GF-D8 (cell line): Measurements from ENCODE around the gene CORO6.

Experiments
- DNase-seq: peaks from one replicate; lab custom pipeline; 2025; lab: John Stamatoyannopoulos, UW

The CORO6 gene

DNA sequence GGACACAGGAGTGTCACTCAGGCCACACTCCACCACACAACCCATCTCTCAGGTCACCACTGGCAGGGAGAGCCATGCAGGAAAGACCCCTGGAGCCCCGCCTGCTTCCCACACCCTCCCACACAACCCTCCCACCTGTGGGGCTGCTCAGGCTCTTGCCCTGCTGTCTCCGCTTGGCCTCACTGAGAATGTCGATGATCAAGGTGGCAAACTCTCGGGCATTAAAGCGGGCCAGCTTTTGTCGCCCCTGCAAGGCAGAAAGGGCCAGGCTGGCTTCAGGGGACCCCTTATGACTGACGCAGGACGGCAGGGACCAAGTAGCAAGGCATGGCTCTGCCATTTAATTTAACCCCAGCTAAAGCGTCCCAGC is 45.7 kb downstream of the CORO6 start:
- no peak for DNase-seq

DNA sequence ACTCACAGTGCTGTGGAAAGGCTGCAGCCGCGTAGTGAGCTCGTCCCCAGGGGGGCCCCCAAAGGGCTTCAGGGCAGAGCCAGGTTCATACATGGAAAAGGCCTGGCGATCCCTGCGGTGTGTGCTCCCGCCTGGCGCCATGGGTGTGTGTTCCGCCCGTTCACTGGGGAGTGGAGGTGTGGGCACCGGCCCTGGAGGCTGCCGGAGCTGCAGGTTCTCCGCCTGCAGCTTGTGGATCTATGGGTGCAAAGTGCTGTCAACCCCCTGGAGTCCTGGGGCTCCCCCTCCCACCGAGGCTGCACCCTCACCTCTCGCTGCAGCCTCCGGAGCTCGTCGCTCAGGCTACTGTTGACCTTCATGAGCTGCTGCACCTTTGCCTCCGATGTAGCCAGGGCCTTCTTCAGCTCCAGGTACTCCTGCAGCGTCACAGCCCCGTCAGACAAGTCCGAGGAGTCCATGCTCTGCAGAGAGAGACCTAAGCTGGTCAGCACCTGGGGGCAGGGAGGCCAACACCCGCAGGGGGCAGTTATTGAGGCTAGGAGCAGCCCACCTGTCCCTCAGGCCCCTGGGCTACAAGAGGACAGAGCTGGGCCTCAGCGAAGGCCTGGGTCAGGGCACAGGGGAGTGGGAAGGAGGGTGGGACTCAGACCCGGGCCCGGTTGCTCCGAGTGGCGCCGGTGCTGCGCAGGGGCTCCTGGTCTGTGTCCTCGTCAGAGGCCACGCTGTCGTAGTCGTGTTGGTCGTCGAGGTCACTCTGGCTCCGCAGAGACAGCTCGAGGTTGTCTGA is 46.3 kb downstream of the CORO6 start:
- no peak for DNase-seq

DNA sequence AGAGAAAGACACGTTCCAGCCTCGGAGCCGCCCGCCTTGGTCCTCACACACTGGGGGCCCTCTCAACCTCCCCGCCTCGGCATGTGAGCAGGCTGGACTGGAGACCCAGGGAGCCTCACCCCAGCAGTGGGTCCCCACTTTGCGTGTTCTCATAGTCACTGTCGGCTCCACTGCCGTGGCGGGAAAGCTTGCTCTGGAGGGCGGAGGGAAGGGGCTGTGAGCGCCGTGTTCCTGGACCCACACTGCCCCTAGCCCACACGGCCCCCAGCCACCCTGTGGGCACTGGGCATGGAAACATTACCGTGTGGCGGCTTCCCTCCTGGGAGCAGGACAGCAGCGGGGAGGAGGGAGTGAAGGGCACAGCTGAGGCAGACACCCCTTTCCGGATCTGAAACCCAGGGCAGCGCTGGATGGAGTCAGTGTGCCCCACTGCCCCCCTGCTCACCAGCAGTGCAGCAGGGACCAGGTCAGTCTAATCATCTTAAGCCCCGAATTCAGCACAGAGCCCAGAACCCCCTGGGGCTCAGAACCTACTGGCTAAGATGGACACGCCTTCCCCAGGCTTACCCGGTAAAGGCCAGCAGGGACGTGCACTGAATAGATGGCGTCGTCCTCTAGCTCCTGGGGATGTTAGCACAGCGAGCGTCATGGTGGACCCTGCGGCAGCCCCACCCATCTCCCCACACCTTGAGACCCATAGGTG is 47.0 kb downstream of the CORO6 start:
- no peak for DNase-seq

DNA sequence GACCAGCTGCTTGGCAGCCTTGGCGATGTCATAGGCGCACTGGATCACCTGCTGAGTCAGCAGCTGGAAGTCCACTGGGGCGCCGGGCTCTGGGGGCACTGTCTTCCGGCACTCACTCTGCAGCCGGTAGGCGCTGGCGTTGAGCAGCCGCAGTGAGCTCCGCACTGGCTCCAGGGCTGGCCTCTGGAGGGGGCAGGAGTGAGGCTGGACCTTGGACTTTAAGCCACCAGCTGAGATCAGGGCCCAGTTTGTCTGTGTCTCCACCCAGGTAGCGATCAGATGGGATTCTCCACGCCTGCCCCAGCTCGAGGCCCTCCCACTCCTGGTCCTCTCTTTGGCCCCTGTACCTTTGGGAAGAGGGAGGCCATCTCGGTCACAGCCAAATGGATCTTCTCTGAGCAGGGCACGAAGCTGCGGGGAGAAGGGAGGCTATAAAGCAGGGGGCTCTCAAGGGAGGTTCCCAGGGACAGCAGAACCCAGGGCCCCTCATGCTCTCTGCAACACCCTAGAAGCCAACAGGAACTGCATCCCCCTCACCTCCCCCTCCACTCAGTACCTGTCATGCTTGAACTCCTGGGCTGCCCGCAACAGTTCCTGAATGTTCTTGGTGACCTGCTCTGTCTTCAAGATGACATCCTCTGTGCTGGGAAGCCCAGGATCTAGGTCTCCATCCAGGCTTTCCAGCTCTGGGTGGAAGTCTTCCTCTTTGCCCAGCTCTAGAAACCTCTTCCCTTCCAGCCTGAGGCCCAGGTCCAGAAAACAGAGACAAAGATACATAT is 47.8 kb downstream of the CORO6 start:
- DNase-seq: no peak

DNA sequence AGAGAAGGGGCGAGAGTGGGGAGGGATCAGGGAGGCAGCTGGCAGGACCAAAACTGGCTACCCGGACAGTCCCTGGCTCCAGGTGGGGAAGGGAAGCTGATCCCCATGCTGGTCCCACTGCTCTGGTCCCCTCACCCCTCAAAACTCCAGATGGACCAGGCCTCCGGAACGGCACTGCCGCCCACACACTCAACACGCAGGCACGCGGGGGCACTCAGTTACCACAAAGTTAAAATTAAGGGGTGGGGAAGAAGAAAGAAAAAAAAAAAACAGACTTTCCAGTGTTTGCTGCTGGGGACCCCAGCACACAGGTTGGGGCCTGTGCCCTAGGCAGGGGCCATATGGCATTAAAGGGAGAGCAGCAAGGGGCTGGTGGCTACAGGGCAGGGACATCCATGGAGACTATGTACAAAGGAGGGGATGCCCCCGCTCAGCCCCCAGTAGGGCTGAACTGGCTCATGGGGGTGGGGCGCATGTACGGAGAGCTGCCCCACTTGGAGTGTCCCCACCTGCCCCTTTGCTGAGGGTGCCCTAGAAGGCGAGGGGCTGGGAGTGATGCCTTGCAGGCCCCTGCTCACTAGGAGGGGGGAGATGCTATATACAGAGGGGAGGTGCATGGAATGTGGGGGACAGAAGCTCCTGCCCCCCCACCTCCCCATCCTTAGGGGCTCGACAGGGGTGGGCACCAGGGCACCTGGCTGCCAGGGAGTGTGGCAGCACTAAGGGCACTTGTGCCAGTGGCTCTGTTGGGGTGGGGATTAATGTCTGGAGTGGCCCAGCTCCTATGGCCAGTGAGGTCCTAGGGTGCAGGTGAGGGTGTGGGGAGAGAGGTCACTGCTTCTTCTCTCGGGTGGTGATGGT is 48.6 kb downstream of the CORO6 start:
- DNase-seq: no peak

DNA sequence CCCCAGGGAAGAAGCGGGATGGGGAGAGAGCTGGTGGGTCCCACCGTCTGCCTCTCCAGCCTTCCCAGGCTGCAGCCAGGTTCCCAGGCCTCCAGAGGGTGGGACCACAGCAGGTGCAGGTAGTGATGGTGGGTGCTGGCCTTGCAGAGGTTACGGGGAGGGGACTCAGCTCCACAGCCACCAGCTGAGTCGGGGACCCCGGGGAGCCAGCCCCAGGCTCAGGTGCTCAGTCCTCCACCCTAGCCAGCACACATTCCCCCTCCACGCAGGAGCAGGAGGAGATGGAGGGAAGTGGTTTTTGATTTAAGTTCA is 49.2 kb downstream of the CORO6 start:
- DNase-seq: no peak

DNA sequence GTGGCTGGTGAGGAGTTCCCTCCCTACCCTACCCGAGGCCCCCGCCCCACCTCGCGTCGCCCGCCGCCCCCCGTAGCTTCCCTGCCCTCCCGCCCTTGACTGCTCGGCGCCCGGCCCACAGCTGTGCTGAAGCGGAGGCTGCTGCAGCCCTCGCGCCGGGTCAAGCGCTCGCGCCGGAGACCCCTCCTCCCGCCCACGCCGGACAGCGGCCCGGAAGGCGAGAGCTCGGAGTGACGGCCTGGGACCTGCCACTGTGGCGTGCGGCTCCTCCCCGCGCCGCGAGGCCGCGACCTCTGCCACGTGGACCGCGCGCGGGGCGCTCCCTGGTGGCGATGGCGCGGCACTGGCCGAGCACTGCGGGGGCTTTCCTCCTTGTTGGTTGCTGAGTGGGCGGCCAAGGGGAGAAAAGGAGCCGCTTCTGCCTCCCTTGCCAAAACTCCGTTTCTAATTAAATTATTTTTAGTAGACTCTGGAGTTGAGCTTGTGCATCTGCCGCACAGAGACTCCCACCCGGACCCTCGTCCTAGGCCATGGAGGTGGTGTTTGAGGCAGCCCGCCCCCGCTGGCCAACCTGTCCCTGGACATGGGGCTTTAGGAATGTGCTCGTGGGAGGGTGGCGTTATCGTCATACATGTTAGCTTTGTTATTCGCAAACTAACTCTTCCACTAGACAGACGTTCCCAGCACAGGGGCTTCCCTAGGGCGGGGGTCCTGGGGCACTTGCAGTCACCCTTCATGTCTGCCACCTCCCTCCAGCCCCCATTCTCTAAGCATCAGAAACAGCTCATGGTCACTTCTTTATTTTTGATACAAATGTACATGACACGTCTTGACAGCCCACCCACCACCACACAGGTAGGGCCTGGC is 49.8 kb downstream of the CORO6 start:
- DNase-seq: no peak

DNA sequence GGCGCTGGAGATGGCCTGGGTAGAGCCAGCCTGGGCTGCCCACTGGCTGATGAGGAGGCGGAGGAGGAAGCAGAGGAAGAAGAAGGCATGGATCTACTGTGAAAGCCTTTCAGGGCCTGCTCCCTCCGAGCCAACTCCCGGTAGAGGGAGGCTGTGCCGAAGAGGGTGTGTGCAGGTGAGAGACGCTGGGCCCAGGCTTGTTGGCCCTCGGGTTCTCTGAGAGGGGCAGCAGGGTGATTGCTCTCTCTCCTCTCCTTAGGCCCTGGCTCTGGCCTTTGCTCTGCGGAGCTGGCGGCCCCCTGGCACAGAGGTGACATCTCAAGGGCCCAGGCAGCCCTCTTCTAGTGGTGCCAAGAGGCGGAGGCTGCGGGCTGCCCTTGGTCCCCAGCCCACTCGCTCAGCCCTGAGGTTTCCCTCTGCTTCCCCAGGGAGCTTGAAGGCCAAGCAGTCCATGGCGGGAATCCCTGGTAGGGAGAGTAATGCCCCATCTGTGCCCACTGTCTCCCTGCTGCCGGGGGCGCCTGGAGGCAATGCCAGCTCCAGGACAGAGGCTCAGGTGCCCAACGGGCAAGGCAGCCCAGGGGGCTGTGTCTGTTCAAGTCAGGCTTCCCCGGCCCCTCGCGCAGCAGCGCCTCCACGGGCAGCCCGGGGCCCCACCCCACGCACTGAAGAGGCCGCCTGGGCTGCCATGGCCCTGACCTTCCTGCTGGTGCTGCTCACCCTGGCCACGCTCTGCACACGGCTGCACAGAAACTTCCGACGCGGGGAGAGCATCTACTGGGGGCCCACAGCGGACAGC is 50.6 kb downstream of the CORO6 start:
- no peak for DNase-seq

DNA sequence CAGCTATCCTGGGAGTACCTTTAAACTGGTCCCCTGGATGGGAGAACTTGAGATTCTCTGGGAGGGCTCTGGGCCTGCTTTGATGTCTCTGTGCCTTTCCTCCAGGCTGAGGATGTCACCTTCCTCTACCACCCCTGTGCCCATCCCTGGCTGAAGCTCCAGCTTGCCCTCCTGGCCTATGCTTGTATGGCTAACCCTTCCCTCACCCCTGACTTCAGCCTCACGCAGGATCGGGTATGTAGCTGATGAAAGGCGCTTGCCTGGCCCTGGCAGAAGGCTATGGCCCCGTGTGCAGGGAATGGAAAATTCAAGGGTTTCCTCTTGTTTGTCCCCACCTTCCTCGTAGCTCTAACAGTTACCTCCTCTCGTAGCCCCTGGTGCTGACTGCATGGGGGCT is 51.2 kb downstream of the CORO6 start:
- no peak for DNase-seq

DNA sequence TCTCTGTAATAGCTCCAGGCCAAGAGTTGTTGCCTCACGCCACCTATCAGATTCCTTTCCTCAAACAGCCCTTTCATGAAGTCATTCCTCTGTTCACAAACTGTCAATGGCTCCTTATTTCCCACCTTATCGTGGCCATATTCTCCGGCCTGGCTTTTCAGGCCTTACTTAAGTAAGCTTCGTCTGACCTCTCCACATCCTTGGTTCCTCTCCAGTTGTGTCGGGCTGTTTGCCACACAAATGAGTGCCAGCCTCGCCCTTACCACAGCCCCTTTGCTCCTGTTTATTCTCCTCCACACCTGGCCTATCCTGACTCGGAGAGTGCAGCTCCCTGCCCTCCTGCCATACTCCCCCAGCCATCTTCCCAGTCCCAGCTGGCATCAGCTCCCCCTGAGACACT is 52.2 kb downstream of the CORO6 start:
- no peak for DNase-seq

DNA sequence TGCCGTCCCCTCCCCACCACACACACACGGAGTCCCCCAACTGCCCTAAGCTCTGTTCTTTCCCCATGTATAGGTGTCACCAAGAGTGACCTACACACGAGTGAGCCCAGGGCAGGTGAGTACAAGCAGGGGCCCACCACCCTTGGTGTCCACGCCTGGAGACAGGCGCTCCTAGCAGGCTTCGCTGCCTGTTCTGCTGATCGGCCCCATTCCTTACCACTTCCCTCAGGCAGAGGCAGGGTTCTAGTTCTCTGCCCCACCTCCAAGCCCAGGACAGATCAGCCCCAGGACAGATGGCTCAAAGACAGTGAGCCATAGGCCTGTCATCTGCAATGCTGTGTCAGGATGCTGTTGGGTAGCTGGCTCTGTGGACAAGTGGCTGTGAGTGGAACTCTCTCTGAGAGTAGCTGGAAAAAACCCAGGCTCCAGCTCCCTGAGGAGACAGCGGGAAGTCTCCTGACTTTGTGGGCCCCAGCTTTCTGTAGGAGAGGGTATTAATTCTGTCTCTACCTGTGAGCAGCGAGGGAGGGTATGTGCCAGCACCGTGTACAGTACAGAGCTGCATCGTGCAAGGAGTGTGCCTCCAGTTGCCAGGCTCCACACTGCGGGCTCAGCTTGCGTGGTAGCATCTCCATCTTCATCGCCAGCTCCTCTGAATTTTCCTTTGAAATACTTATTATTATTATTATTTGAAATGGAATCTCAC is 53.3 kb downstream of the CORO6 start:
- no peak for DNase-seq

DNA sequence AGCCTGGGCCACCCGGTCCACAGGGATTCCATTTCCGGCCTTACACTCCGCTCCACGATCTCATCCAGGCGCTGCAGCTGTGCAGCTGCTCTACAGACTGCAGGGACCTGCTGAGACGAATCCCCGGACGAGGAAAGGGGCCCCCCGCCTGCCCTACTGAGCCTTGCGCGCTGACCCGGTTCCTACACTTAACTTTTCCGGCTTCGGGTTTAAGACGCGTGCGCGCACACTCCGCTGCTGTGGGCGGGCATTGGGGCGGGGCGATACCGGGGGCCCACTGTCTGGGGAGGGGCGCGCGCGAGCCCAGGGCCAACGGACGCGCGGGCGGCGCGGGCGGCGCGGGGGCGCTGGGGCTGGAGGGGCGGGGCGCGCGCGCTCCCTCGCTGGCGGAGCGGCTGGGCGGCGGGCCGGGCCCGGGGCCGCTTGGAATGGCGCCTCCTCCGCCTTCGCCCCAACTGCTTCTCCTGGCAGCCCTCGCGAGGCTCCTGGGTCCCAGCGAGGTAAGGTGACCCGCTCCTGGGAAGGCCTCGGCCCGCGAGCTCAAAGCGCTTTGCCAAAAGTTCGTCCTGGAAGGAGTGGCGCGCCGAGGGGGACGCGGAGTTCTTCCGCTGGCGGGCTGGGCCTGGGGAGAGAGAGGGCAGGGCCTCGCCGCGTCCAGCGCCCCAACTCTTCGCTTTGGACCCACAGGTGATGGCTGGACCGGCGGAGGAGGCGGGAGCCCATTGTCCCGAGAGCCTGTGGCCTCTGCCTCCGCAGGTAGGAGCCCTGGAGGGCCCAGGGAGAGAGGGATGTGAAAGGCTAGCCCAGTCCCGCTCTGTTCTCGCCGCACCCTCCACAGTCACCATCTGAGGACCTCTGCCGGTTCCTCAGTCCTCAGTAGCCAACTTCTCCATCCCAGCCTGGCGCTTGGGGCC is 54.1 kb downstream of the CORO6 start, which contains the start of gene TP53I13:
TP53I13 (plus strand) TSS at position 371 of the 914 bp plus-strand sequence; CDS start at position 429, 58 bp downstream.
- peak; percentile 47 for DNase-seq

DNA sequence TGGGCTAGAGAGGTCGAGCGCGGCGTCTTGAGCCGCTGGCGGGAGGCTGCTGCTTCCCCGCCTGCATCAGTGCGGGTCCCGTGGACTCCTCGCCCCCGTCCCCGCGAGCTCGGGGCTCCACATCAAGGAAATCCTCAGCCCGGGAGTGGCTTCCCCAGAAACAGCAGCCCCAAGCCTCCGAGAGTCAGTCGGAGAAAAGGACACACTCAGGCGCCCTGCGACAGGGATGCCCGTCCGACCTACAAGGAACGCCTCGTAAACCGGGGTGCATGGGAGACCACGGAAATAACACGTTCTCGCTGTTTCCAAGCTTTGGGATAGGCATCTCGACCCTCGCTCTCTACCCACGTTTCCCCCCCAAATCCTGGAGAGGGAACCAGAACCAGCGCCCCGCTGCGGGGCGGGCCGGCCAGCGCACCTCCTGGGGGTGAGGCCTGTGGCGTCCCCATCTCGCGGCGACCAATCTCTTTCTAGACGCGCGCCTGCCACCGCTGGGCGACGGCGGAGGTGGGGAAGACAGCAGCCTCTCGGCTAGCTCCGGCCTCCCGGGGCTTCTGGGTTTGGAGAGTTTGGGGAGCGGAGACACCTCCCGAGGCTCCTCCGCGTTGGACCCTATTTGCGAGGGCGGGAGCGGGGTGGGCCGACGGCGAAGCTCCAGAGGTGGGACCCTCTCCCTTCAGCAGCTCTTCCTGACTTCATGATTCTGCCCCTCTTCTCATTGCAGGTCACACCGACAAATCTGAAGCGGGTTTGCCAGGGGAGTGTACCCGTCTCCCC is 55.0 kb downstream of the CORO6 start:
- no peak for DNase-seq

DNA sequence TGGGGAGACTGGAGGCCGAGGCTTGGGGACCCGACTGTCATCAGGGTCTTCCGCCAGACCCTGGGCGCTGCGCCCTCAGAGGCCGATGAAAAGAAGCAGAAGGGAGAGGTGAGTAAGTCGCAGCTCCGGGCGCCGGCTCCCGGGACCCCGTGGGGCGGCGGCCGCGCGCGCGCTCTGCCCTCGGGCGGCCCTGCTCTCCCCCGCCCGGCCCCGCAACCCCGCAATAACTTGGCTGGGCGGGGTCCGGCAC is 55.5 kb downstream of the CORO6 start:
- no peak for DNase-seq

DNA sequence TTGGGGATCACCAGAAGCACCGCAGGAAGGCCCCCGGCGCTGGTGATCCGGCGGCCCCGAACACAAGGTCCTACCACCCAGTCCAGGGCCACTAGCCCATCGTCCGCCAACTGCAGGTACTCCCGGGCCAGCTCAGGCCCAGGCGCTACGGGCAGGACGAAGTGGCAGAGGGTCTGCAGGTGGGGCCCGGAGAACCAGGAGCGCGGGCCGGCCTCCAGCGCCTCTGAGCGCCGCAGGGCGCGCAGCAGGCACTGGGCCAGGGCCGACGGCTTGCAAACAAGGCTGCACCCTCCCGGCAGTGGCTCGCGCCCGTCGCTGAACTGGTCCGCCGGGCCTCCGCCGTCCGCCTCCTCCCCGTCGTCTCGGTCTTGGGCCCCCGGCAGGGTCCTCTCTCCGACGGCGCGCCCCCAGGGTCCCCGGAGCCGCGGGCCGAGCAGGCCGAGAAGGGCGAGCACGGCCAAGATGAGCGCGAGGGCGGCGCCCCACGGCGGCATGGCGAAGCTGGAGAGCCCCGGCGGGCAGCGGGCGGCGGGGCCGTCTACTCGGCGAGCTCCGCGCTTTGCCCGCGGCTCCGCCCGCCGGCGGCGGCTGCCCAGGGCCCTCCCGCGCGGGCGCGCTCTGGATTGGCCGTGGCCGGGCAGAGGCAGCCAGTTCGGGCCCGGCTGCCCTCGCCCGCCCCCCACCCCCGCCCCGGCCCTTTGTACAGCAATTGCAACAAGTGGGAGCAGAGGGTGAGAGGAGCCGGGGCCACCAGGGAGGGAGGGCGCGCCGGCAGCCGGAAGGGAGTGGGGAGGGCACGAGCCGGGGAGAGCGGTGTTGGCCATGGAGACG is 56.0 kb downstream of the CORO6 start, which contains the start of gene ABHD15:
ABHD15 (minus strand) TSS at position 565 of the 831 bp plus-strand sequence; CDS start at position 494, 71 bp downstream.
- DNase-seq: peak; percentile 9

DNA sequence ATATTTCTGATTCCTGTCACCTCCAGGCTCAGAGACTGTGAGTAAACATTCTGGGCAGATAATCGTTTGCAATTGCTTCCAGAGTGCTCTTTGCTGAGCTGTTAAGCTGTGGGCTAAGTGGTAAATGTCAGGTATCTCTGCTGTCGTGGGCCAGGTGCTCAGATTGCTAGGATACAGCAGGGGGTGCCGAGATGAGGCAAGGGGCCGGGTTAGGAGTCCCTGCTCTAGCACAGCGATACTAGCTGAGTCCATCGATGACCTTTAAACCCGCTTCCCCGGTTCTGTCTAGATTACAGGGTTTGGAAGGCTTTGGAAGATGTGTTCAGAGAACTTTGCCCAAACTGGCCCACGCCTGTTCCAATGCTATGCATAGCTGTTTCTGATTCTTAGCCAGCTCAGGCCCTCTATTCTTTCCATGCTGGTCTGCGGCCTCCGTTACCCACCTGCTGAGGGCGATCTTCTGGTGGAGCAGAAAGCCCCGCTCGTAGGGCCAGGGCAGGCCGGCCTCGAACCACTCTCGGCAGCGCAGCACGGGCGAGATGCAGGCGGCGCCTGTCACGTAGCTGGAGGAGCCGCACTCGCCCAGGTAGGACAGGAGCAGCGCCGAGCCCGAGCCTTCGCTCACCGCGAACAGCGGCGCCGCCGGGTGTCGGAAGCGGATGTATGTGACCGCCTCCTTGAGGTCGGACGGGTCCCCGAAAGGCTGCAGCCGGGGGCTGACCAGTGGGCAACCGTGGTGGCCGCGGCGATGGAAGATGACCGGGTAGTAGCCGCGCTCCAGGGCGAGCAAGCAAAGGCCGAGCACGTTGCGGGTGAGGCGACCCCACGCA is 56.9 kb downstream of the CORO6 start:
- DNase-seq: no peak
